ENCODE data around the gene TES.
"Not testable (repeated sequence)": the region's sequence is repeated elsewhere in the genome, so short reads cannot be mapped to it uniquely, and the experiment has no call there.

The TES gene, protein sequence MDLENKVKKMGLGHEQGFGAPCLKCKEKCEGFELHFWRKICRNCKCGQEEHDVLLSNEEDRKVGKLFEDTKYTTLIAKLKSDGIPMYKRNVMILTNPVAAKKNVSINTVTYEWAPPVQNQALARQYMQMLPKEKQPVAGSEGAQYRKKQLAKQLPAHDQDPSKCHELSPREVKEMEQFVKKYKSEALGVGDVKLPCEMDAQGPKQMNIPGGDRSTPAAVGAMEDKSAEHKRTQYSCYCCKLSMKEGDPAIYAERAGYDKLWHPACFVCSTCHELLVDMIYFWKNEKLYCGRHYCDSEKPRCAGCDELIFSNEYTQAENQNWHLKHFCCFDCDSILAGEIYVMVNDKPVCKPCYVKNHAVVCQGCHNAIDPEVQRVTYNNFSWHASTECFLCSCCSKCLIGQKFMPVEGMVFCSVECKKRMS

DNA sequence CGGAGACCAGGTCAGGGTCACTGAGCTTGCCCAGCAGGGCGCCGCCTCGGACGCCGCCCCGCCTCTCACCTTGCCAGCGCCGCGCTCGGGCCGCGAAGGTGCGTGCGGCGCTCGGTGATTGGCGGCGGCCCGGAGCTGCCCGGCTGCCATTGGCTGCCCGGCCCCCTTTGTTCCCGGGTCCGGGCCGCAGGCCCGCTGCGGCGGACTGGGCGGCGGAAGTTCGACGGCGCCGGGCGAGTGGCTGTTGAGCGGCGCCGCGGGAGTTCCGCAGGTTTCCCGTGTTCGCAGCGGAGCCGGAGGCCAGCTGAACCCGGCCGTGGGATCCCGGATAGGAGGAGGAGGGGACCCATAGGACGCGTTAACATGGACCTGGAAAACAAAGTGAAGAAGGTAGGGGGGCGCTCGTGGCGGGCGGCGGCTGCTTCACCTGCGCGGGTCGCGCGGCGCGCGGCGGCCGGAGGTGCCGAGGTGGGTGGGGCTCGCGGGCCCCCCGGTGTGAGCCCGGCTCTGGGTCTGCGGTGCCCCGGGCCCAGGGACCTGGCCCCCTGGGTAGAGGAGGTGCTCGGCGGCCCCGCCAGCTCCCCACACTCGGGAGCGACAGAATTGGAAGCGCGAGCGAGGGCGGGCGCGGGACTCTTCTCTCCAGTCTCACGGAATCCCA lies at the start of gene TES:
TSS of gene TES (plus strand) at position 195 of the 661 bp plus-strand sequence. CDS start at position 364, 169 bp downstream.
- peak; percentile 50 to 51 for DNase-seq

DNA sequence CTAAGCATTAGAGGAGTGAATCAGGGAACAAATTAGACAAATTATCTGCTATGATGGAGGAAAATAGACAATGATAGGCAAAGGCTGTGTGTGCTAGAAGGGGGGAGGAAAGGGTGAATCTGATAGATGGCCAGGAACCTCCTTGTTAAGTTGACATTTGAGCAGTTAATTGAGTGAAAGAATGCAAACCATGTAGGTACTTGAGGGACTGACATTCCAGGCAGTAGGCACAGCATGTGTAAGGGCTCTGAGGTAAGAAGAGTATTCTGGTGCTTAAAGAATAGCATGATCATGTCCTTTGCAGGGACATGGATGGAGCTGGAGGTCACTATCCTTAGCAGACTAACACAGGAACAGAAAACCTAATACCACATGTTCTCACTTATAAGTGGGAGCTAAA lies 48.6 kb upstream of the TES start:
- DNase-seq: no peak

DNA sequence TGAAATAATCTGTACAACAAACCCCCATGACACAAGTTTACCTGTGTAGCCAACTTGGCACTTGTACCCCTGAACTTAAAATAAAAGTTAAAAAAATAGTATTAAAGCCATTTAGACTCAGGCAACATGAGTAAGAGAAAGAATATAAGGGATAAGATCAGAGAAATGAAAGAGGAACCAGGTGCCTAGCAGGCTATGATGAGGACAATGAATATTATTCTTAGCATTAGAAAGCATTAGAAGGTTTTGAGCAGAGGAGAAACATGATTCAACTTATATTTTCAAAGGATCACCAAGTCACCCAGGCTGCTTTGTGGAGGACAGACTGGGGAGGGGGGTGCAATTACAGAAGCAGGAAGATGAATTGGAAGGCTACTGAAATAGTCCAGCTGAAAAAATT lies 48.1 kb upstream of the TES start:
- no peak for DNase-seq

DNA sequence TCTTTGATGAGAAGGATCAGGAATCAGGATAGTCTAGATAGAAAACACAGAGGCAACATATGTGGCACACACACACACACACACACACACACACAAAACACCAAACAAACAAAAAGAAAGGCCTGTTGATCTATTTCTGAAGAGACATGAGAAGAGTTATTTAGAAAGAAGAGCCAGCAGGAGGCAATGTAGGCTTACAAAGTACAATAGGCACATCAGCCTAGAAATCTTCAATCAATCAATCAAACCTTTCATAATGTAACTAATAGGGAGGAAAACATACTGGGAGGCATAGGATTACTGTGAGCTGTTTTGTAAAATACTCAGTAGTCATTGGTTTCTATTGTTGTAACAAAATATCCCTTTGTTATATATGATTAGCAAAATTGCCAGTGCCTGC lies 47.3 kb upstream of the TES start:
- peak; percentile 19 to 54 for DNase-seq

DNA sequence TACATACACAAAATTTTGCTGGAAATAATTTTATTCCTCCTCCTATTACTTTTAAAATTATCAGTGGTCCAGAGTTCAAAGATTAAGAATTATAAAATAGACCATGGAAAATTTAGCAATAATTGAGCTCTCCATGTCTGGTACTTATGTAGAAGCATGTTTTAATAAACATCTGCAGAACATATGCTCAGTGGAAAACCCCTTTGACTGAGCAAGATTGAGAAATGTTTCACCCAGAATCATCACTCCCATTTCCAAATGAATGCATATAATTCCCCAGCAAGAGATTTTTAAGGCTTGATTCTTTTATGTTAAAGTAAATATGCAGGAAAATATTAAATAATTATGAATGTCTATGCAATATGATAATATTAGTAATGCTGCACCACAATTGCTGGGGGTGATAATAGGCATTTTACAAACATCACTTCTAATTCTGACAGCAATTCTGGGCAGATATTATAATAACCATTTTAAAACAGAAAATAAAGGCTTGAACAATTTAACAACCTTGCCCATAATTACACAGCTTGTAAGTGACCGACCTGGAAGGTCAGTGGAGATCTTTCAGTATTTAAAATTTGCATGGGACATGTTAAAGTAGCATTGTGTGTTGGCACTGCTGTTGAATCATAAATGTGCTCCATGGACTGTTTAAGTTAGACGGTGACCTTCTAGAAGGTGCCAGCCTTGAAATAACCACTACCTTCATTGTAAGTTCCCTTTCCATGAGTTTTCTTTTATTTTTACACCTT lies 45.6 kb upstream of the TES start:
- DNase-seq: no peak

DNA sequence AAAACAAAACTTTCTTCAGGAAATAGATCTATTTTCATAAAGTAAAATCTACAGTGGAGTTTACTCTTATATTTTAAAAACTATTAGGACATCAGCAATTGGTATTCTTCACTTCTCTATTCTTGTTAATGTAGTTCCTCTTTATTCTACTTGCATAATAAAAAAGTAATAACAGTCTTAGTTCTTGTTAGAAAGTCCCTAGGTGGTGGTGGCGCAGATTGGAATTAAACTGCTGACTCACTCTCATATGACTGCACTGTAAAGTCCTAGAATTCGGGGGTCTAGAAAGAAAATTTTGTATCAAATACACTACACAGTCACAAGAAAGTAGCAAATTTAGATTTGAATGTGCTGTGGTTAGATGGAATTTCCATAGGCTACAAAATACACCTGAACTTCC lies 44.6 kb upstream of the TES start:
- DNase-seq: peak; percentile 59 to 66

DNA sequence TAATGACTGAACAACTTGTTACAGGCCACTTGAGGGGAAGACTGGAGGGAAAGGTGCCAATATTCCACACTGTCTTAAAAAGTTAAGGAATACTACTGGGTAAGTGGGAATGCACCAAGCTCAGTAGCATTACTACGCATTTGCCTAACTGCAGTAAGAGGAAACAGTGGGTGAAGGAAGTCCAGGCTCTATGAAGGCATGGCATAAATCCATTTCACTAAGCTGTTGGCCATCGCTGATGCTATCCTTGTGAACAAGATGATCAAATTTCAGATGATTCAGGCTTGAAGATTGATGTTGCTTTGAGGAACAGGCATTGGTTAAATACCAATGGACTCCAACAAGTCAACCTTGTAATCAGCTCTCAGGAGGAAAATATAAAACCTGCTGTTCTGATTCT lies 44.2 kb upstream of the TES start:
- no peak for DNase-seq

DNA sequence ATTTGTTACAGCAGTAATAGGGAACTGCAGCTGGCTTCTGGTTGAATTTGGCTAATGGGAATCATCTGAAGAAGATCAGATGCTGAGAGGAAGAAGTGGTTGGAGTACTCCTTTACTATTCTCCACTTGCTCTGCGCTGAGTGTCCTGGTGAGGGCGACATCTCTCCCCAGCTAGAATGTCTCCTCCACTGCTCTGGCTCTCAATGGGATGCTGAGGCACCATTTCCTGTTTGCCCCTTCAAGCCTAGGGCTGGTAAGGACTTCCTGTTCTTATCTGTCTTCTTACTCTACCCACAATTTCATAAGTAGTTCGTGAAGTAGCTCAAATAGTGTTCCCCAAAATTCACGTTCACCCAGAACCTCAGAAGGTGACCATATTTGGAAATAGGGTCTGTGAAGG lies 43.2 kb upstream of the TES start:
- DNase-seq: peak; percentile 47

DNA sequence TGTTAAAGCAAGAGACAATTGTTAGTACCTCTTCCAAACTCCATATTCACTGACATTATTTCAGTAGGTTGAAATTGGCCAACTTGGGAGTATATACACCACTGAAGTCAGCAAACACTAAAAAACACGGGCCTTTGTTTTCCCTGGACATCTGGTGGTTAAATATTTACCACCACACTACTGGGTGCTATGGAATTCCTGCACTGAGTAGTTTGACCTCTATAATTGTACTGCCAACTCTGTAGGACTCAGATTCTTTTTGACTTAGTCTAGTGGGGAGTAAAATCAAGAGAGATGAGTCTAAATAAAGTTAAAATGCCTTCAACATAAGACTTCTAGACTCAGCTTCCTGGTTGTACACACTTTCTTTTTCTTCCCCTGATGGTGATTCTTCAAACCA lies 41.3 kb upstream of the TES start:
- DNase-seq: no peak

DNA sequence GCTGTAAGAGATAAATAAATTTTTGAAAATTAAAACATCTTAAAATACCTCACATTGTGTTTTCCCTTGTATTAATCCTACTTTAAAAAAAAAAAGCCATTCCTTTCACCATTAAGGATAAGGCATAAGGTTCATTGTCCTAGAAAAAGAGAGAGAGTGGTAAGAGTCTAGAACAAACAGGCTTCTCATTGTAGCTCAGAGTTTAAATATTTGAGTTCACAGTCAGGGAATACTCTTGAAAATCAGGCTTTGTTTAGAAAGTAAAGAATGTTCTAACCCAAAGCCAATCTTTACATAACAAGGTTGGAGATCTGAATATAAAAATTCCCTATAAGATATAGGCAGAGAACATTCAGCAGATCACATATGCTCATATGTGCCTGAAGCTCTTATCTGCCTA lies 40.2 kb upstream of the TES start:
- no peak for DNase-seq

DNA sequence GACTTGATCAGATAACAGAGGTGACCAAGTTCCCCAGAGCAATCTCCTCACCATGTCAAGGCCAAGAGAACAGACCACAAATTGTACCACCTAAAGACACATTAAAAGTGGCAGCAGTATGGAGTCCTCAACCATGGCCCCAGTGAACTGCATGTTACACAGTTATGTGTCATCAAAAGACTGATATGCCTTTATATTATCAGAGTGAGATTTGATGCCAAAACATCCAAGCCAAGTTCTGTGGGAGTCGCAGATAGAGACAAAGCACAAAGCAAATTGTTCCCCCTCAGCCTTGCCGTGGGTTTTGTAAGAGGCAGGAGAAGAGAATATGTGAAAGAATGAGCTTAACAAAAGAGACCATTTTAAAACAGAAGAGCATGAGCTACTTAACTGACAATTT lies 39.2 kb upstream of the TES start:
- no peak for DNase-seq

DNA sequence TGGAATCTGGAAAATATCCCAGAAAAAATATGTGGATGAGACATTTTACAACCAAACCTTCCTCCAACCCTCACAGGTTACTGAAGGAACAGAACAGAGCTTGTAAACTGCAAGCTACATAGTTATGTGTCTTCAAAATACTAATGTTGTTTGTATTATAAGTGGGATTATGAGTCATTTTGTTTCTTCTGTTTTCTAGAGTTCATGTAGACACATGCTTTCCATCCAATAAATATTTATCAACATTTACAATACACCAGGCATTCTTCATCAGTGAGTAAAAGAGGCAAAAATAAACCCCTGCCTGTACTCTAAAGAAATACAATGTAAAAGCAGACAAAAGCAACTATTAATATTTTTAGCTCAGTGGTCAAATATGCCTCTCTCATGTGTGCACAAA lies 38.0 kb upstream of the TES start:
- no peak for DNase-seq

DNA sequence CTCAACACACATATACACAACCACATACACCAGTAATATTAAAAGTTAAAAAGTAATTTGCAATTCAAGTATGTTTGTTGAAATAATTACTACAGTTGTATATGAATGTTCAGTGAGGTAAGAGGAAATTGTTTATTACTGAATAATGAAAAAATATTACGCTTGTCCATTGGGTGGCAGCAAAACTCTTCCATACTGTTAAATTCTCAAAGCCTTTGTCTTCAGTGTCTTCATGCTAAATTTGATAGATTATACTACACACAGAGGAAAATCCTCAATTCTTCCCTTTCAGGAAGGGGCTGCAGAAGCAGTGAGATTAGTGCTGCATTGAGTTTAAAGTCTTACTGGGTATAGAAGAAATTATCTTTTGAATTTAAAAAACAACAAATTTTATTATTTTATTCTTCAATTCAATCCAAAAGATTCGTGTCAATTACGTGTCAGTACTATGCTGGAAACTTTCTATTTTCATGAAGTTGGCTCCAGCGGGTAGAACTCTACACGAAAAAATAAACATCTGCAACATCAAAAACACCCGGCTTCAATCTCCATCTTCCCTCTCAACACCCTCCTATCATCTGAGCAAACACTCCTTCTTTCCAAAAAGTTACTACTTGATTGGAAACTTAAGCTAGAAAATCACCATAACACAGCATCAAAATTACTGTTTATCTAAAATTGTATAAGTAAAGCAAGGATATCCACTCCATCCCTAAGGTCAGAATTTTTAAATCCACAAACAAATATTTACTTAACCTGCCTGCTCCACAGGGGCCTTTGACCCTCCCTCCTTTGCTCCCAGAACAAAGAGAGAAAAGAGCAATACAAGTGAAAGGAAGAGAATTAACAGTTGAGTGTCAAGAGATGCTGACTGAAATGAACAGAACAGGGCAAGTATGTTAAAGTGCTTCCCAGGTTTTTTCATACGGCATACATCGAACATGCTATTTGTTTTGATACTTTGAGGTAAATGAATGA lies 37.0 kb upstream of the TES start:
- DNase-seq: peak; percentile 72 to 86

DNA sequence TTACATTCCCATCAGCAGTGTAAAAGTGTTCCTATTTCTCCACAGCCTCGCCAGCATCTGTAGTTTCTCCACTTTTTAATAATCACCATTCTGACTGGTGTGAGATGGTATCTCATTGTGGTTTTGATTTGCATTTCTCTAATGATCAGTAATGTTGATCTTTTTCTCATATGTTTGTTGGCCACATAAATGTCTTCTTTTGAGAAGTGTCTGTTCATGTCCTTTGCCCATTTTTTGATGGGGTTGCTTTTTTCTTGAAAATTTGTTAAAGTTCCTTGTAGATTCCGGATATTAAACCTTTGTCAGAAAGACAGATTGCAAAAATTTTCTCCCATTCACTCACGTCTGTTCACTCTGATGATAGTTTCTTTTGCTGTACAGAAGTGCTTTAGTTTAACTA lies 35.2 kb upstream of the TES start:
- not testable (repeated sequence) for DNase-seq

DNA sequence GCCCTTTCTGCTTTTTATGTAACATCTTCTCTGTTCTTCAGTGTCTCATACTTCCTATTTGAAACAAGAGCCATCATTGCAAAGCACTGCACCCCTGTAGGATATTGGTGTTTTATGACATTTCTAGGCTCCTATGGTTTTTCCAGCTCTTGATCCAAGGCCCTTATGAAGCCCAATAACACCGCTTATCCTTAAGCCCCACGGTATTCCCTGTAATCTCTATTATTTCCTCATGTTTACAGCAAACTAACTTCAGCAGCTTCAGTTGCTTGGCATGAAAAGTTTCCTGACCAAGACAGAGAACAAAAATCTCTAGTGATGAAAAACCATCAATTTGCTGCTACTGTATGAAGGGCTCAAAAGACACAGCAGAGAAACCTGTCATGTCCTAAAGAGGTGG lies 34.1 kb upstream of the TES start:
- no peak for DNase-seq

DNA sequence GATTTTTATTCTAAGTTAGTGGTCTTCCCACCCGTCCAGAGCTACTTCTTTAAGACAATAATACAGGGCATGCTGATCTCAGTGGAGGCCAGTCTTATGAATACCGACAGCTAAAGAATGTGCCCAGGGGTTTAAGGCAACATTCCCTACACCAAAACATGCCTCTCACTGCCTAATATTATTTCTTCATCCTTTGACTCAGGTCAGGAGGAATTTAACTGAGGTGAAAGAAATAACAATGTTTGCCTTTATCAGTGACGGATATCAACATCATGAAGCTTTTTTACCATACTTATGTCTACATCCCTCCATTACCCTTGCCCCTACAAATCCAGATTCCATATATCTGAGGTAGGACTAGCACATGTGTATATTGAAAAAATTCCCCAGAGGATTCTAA lies 33.3 kb upstream of the TES start:
- DNase-seq: no peak

DNA sequence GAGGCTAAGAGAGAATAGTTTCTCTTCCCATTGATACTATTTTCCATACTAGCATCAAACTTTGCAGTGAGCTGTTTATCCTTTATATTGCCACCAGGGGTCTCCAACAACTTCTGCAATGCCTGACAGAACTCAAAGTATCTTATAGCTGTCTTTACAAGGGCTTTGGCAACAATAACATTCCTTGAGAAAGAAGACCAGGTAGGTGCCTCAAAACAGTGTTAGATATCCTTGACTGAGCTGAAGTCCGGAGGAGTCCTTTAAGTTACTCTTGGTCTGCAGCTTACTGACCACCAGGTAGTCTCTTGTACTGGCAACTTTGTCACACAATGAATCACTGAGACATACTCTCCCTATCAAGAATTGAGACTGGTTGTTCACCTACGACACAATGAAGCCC lies 30.0 kb upstream of the TES start:
- DNase-seq: peak; percentile 75 to 81

DNA sequence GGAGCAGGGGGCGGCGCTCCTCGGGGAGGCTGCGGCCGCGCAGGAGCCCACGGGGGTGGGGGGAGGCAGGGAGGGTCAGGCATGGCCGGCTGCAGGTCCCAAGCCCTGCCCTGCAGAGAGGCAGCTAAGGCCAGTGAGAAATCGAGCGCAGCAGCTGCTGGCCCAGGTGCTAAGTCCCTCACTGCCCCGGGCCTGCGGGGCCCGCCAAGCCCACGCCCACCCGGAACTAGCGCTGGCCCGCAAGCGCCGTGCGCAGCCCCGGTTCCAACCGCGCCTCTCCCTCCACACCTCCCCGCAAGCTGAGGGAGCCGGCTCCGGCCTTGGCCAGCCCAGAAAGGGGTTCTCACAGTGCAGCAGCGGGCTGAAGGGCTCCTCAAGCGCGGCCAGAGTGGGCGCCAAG lies 28.3 kb upstream of the TES start:
- DNase-seq: no peak

DNA sequence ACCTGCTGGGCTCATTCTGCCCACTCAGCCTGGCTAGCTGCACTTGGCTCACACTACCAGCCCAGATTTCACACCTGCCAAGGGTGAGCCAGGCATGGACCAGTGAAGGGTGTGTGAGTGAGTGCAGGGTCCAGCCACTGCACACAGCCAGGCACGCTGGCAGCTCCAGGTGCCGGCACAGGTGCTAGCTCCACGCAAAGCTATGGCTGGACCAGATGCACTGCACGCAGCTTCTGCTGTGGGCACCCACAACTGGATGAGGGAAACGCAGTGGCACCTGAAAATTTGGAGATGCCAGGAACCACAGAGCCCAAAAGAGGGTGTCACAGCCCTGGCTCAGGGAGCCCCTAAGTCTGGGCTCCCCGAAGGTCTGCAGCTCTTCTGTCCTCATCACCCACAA lies 24.9 kb upstream of the TES start:
- no peak for DNase-seq

DNA sequence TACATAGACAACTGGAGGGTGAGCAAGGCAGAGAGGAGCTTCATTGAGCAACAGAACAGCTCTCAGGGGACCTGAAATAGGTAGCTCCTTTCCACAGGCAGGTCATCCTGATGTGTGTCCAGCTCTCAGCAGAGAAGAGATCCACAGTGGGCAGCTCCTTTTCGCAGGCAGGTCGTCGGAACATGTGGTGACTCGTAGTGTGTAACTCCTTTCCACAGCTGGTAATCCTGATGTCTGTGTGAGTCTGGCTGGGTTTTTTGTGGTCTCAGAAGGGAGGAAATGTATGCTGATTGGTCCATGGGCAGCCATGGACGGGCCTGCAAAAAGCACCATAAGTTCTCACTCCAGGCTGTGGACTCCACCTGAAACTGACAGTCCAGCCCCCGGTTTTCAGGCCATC lies 24.4 kb upstream of the TES start:
- DNase-seq: no peak

DNA sequence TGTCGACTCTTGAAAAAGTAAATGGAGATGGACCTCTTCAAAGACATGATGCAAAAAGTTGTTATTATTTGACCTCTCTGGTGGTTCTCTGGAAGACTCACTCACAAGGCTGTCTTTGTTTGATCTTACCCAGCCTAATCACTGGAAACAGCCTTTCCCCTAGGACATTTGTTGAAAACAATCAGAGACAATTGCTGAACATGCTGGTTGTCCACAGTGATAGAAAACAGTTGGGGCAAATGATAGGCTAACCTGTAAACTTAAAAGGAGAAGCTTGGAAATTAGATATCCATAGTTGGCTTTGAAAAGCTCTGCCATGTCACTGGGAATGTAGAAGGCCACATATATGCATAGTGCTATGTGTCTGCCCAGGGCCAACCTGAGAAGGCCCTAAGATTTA lies 22.9 kb upstream of the TES start:
- no peak for DNase-seq

DNA sequence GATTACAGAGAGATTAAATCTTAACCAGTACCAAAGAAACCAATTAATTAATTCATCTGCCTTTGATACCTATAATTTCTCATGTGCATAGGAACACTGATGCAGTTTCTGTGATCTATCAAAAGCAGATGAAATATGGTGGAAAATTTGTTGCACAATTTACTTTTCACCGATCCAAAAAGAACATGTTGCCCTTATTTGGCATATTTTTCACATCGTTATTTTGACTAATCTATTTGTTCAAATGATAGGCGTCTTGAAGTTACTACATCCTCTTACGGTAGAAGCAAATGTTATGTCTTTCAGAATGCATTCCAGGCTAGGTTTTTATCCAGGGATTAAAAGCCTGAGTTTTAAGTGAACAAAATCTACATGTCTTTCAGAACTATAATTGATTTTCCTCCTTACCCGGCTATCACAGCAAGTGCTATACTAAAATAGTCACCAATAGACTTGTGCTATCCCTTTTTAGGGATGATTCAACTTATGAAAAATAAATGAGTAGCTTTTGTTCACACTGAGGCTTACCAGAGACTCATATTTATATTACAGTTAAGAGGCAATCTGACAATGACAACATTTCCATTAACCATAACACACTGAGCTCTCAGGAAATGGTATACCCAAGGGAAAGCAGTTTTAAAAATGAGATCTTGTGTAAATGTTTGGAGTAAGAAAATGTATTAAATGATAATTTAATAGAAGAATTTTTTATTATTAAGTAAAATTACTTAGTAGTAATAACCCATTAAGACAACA lies 16.8 kb upstream of the TES start:
- no peak for DNase-seq
